NCI-H2171 (cell line): ENCODE results near the gene ADORA1.
A peak's percentile ranks its signal among the peaks of the same experiment; 100 is the strongest.

Experiments
- DNase-seq: peaks from one replicate; lab custom pipeline; 2025; lab: John Stamatoyannopoulos, UW

Gene ADORA1

DNA sequence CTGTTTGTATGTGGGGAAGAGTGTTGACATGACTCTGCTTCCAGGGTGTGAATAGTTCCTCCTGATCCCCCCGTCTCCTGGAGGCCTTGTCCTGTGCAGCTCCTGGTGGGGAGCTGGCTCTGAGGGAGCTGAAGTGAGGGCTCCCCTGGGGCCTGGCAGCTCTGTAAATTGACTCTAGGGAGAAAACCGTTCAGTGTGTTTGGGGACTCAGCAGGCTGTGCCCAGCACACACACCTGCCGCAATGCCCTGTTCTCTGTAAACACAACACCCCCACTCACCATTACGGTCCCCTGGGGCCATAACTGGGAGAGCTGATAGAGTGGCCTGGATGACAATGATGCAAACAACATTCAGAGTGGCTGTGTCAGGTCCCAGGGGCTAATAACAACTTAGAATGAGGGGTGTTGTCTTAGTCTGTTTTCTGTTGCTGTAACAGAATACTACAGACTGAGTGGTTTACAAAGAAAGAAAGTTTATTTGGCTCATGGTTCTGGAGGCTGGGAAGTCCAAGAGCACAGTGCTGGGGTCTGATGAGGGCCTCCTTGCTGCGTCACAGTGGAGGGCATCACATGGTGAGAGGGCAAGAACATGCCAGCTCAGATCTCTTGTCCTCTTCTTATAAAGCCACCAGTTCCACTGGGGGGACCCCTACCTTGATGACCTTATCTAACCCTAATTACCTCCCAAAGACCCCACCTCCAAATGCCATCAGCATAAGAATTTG lies 15.3 kb downstream of the ADORA1 start:
- DNase-seq: peak; percentile 87

GRCh38 chr1:203143641-203144040 lies 16.1 kb downstream of the ADORA1 start:
- DNase-seq: no peak

DNA sequence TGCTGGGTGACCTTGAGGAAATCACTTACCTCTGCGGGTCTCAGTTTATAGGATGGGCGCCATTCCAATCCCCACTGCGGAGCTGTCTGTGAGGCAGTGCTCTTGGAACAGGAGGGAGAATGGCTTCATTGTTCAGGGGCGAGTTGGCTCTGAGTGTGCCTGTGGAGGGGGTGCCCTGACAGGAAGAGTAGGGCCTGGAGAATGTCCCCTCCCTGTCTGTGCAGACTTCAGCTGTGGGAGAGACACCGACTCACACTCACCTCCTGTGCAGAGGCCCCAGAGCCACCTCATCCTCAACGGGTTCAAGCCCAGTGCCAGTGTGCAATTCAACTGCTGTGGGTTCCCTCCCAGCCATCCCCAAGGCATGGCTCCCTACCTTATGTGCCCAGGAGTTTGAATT lies 17.1 kb downstream of the ADORA1 start:
- no peak for DNase-seq

GRCh38 chr1:203145321-203146041 lies 18.0 kb downstream of the ADORA1 start:
- DNase-seq: no peak

DNA sequence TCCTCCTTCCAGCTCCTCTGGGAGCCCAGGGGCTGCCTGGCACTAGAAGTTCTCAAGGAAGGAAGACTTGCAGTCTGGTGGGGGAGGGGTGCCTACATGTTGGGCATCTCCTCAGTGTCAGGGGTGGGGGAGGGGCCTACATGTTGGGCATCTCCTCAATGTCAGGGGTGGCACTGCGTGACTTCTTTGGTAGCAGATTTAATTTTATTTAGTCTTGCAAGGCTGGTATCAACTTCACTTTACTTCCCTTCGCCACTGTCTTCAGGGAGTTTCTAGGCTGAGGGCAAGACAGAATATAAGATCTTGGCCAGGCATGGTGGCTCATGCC lies 18.5 kb downstream of the ADORA1 start:
- DNase-seq: no peak

DNA sequence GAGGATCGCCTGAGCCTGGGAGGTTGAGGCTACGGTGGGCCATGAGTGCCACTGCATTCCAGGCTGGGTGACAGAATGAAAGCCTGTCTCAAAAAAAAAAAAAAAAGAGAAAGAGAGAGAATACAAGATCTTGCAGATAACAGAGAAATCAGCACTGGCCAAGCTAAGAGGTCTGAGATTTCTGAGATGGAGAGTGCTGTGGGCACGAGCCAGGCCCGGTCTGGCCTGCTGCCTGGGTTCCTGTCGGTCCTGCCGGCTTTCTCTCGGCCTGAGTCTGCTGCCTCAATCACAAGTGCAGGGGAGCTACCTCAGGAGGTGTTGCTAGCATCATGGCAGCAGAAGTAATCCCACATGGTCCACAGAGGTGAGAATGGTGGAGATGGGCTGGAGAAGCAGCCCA lies 19.0 kb downstream of the ADORA1 start:
- no peak for DNase-seq

- no peak for DNase-seq
These were observed 19.9 kb downstream of the ADORA1 start for GRCh38 chr1:203147376-203147775.

DNA sequence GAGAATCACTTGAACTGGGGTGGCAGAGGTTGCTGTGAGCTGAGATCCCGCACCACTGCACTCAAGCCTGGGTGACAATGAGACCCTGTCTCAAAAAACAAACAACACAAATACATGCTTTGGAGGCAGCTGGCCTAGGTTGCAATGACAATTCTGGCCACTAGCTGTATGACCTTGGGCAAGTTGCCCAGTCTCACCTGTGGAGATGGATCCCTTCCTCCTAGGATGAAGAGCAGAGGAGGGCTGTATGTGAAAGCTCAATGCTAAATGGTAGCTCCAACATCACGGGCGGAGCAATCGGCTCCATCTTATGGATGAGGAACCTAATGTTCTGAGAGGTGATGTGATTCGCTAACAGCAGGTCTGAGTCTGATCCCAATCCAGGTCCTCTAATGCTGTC lies 20.6 kb downstream of the ADORA1 start:
- DNase-seq: no peak

- DNase-seq: no peak
These were observed 21.1 kb downstream of the ADORA1 start for GRCh38 chr1:203148579-203148978.

- DNase-seq: no peak
These were observed 21.8 kb downstream of the ADORA1 start for GRCh38 chr1:203149188-203149840.

GRCh38 chr1:203150511-203151297 lies 23.2 kb downstream of the ADORA1 start:
- DNase-seq: no peak

DNA sequence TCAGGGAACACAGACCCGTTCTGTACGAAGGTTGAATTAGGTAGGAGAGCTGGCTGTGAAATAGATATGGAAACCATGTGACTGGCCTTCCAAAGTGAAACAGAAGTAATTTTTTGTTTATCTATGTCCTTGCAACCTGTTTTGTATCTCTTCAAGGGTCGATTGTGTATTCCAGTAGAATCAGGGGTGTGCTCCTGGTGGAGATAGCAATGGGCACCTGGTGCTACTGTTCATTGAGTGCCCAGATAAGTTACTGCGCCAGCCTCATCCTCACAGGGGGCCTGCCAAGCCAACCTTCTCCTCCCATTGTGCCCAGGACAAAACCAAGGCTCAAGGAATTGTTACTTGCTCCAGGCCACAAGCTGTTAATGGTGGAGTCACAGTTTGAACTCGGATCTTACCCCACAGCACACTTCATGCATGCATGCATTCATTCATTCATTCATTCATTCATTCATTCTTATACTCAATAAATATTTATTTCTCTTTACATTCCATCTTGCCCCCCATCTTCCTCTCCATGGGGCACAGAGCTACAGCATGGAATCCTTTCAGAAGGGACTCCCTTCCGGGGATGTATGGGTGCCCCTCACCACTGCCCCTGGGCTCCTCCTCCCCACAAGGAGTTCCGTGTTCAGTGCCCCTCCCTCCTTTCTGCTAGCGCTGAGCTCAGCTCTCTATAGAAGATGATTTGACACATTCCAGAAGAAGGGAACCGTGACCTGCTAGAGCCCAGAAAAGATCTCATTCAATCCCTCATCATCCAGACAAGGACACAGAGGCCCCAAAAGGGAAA lies 24.0 kb downstream of the ADORA1 start:
- DNase-seq: no peak

GRCh38 chr1:203152158-203153034 lies 24.9 kb downstream of the ADORA1 start:
- DNase-seq: no peak

DNA sequence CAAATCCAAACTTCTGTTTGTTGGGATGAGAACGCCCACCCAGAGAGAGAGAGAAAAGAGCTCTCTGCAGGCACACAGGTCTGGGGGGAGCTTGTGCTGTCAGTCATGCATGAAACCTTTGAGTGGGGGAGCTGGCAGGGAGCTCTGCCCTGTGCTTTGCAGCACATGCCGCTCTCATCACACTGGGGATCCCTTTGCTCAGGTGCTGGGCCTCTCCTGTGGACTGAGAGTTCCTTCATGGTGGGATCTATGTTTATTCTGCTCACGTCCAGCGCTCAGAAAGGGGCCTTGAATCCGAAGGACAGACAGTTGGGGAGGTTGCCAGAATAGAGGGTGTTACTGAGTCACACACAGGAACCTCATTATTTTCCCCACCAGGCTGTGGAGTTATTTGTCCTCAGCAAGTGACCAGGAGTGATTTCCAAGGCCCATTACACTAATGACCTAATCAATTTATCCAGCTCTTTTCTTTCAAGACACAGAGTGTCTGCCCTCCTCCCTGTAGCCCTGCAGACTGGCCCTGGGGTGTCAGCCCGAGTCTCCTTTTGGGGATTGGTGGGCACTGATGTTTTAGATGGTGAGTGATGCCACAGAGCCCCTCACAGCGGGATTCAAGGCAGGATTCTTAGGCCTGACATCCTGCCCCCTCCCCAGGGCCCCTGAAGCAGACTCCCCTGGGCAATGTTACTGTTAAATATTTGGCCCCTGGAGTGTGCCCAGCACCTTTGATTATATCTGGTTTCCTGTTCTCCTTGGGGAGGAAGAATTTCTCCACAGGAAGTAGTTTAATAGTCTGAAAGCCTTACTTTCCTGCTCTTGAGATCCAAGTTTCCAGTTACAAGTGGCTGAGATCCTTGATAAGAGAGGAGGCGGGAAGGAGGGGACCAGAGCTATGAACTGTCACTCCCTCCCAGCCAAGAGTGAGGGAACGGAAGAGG lies 25.8 kb downstream of the ADORA1 start:
- DNase-seq: no peak

DNA sequence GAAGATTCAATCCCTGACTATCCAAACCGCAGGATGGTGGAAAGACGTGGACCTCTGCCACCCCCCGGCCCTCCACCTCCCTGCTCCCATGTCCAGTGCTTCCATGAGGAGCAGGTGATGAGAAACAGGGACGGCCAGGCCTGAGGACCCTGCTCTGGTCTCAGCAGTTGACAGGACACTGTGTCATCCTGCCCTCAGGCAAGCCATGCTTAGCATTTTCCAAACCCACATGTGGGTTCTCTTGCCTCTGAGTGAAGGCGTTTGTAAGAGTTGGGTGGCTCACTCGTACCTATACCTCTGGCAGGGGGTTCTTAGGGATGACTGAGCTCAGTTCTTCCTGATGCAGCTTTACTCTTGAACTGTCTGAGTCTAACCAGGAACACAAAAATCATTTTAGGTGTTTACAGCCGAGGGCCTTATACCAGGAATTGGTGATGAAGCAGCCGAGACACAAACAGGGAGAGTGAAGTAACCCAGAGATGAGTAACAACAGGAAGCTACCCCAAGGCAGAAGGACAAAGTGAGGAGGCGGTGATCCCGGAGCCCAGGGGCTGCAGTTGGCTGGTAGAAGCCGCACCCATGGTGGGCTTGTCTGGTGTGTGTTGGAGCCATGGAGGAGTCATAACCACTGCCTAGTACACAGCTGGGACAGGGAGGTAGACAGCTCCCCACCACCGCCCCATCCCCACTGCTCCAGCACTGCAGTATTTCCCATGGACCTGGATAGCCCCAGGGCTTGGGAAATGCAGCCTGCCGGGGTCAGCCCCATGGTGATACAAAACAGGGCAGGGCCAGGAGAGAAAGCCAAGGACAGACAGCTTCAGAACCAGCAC lies 26.7 kb downstream of the ADORA1 start:
- DNase-seq: no peak

DNA sequence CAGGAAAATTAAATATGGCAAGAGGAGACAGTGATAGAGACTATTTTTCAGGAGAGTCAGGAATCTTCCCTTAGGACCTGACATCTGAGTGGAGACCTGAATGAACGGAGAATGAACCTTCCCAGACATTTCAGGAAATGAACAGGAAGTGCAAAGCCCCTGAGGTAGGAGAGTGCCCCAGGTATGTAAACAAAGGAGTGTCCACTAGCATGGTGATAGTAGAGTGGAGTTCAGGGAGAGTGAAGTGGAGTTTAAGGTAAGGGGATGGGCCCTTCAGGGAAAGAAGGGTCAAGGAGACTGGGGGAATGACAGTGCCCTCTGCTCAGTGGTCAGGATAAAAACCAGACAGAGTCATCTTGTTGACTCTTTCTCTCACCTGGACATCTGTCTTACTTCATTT lies 28.8 kb downstream of the ADORA1 start:
- no peak for DNase-seq

DNA sequence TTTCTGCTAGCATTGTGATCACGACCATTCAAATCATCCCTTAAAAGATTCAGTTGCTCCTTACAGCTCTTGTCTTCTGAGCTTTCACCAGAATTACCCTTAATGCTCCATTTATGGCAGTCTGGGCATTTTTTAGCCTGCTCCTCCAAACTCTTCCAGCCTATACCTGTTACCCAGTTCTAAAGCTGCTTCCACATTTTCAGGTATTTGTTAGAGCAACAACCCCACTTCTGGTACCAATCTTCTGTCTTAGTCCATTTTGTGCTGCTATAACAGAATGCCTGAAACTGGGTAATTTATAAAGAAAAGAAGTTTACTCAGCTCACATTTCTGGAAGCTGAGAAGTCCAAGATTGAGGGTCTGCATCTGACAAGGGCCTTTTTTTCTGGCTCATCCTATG lies 30.9 kb downstream of the ADORA1 start:
- DNase-seq: no peak

- DNase-seq: peak; percentile 92
These were observed 31.6 kb downstream of the ADORA1 start for GRCh38 chr1:203158960-203159665.
